Measurements from ENCODE around the gene DYNLT2. TPM values are rescaled to one million over a fixed set of nuclear protein-coding genes. Genes with fewer than 3 reads are reported as not detected.
A peak's percentile ranks its signal among the peaks of the same experiment; 100 is the strongest.
"Not testable (repeated sequence)": the region's sequence is repeated elsewhere in the genome, so short reads cannot be mapped to it uniquely, and the experiment has no call there.

DYNLT2 gene
- polyA plus RNA-seq, 6 donors from 2014 or later: 0.56 to 0.98 (median 0.57) TPM; not detected in 1

- Mint-ChIP-seq H3K9me3 (no peaks in the 10 kb centered on the region), H3K4me3 (no peak overlapping the region), H3K27ac (peak overlapping the region in 1 of 6 donors; percentile 20), H3K4me1 (no peaks in the 10 kb centered on the region), H3K27me3 (no peaks in the 10 kb centered on the region), H3K36me3 (peaks cover 4 to 9% of the 10 kb centered on the region in 2 donors)
- no peak for ATAC-seq (ENCODE audit: low read depth in 2 of 2)
- no peak for DNase-seq
Measured at GRCh38 chr6:169777896-169778295, 26.5 kb upstream of the DYNLT2 start.

DNA sequence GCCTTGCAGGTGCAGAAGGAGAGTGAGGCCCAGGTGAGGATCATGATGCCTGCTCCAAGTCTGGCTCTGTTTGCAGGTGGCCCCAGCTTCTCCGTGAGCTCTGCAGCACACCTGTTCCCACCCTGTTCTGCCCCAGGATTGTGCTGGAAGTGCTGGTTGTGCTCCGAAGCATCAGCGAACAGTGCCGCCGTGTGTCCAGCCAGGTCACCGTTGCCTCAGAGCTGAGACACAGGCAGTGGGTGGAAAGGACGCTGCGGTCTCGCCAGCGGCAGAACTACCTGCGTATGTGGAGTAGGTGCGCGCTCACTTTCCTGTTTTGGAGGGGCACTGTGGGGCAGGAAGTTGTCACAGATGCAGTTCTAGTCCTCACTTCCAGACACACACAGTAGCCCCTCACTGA, 25.0 kb upstream of the DYNLT2 start:
- Mint-ChIP-seq H3K4me3 (no peak overlapping the region), H3K9me3 (no peaks in the 10 kb centered on the region), H3K27me3 (no peaks in the 10 kb centered on the region), H3K36me3 (peaks cover 6 to 15% of the 10 kb centered on the region in 2 donors), H3K4me1 (no peaks in the 10 kb centered on the region), H3K27ac (no peak overlapping the region)
- ATAC-seq (ENCODE audit: low read depth in 2 of 2): no peak
- no peak for DNase-seq

DNA sequence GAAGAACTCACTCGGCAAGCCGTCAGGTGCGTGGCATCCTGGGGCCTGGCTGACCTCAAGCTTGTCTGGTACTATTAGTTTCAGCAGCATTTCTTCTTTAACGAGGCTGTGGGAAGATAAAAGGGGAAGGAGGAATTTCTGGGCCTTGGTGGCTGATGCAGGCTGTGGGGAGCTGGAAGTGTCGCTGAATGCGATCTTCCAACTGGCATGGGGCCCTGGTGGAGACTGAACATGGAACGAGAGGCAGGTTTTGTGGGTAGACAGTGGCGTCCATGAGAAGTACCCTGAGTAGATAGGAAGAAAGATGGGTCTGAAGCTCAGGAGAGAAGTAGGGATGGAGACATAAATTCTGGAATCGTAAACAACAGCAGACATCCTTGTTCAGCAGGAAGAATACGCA, 23.9 kb upstream of the DYNLT2 start:
- ATAC-seq (ENCODE audit: low read depth in 2 of 2) (no peak), DNase-seq (no peak)
- H3K9me3 Mint-ChIP-seq: no peaks in the 10 kb centered on the region
- H3K27ac Mint-ChIP-seq: no peak overlapping the region
- no peaks in the 10 kb centered on the region for H3K4me1 Mint-ChIP-seq
- H3K4me3 Mint-ChIP-seq: no peak overlapping the region
- H3K36me3 Mint-ChIP-seq: peaks cover 6 to 15% of the 10 kb centered on the region in 2 donors
- H3K27me3 Mint-ChIP-seq: no peaks in the 10 kb centered on the region

DNA sequence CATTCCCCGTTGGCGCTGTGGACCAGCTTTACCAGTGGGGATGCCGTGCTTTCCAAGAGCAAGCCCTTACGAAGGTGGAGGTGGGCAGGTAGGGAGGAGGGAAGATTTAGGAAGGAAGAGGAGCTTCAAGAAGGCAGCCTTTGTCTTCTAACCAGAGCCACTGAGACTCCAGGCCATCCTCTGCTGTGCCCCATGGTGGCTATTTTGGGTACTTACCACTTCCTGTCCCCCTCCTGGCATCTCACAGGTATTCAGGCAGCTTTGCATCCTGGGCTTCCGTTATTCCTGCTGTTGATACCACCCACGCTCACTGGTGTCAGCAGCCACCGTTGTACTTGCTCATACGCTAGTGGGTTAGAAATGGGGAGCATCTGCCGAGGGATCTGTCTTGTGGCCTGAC, 23.0 kb upstream of the DYNLT2 start:
- Mint-ChIP-seq H3K36me3 (peaks cover 13 to 15% of the 10 kb centered on the region in 2 donors), H3K9me3 (no peaks in the 10 kb centered on the region), H3K4me3 (no peak overlapping the region), H3K27me3 (no peaks in the 10 kb centered on the region), H3K27ac (no peak overlapping the region), H3K4me1 (no peaks in the 10 kb centered on the region)
- DNase-seq (no peak), ATAC-seq (ENCODE audit: low read depth in 2 of 2) (no peak)

- Mint-ChIP-seq H3K27ac (peak overlapping the region in 1 of 6 donors; percentile 45), H3K4me3 (no peak overlapping the region), H3K9me3 (no peaks in the 10 kb centered on the region), H3K27me3 (no peaks in the 10 kb centered on the region), H3K4me1 (no peaks in the 10 kb centered on the region), H3K36me3 (peaks cover 32 to 38% of the 10 kb centered on the region in 2 donors)
- no peak for ATAC-seq (ENCODE audit: low read depth in 2 of 2)
- no peak for DNase-seq
Measured at GRCh38 chr6:169766921-169767736, 15.8 kb upstream of the DYNLT2 start.

DNA sequence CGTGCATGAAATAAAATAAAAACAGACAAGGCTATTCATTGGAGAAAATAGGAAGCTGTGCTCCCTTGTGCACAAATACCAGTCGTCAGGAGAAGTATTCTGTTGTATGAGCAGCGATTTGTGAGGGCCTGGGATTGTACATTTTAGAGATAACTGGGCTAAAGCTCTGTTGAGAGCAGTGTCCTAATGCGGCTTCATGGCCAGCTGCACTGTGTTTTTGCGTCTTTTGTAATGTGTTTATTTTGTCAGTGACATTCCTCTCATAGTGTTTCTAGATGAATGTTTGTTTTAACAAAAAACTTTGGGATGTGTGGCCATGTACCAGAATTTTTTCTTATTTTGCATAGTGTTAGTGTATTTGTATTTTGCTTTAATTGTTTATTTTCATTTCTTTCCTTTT, 14.9 kb upstream of the DYNLT2 start:
- Mint-ChIP-seq H3K27me3 (no peaks in the 10 kb centered on the region), H3K4me3 (no peak overlapping the region), H3K36me3 (peaks cover 32 to 34% of the 10 kb centered on the region in 2 donors), H3K4me1 (no peaks in the 10 kb centered on the region), H3K27ac (no peak overlapping the region), H3K9me3 (no peaks in the 10 kb centered on the region)
- DNase-seq (no peak), ATAC-seq (ENCODE audit: low read depth in 2 of 2) (no peak)

- H3K36me3 Mint-ChIP-seq: peaks cover 32 to 34% of the 10 kb centered on the region in 2 donors
- DNase-seq: not testable (repeated sequence)
Measured at GRCh38 chr6:169765789-169766188, 14.4 kb upstream of the DYNLT2 start.

DNA sequence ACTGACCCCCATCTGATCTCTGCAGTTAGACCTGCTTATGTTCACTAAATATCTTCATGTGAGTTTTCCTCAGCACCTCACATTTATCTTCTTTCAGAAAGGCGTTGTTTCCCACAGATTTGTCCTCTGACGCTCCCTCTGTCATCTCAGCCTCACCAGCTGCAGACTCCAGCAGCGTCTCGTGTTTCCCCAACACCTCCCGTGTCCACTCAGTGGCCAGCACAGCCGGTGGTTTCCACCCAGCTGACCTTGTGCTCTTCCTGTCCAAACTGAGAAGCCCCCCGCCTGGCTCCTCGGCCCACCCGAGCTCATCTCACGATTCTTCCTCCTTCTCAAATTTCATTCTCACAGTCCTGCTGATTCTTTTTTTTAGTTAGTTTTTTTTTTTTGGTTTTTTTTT, 12.5 kb upstream of the DYNLT2 start:
- Mint-ChIP-seq H3K36me3 (peaks cover 25 to 49% of the 10 kb centered on the region in 2 donors), H3K4me3 (no peak overlapping the region), H3K27me3 (no peaks in the 10 kb centered on the region), H3K27ac (peak overlapping the region in 2 of 6 donors; percentile 67 to 82), H3K9me3 (no peaks in the 10 kb centered on the region), H3K4me1 (no peaks in the 10 kb centered on the region)
- DNase-seq (no peak), ATAC-seq (ENCODE audit: low read depth in 2 of 2) (no peak)

More at GRCh38 chr6:169765789-169766188, 14.4 kb upstream of the DYNLT2 start:
- H3K4me1 Mint-ChIP-seq; ATAC-seq (ENCODE audit: low read depth in 2 of 2); H3K27me3 Mint-ChIP-seq; H3K9me3 Mint-ChIP-seq; H3K27ac Mint-ChIP-seq; H3K4me3 Mint-ChIP-seq: not testable (repeated sequence)

GRCh38 chr6:169763308-169763707, 11.9 kb upstream of the DYNLT2 start:
- H3K27me3 Mint-ChIP-seq: no peaks in the 10 kb centered on the region
- ATAC-seq (ENCODE audit: low read depth in 2 of 2) (no peak), DNase-seq (no peak)
- H3K36me3 Mint-ChIP-seq: peaks cover 31 to 54% of the 10 kb centered on the region in 2 donors
- peak overlapping the region in 1 of 8 donors; percentile 76 for H3K4me3 Mint-ChIP-seq
- H3K9me3 Mint-ChIP-seq: no peaks in the 10 kb centered on the region
- no peaks in the 10 kb centered on the region for H3K4me1 Mint-ChIP-seq
- H3K27ac Mint-ChIP-seq: peak overlapping the region in 2 of 6 donors; percentile 34 to 82

DNA sequence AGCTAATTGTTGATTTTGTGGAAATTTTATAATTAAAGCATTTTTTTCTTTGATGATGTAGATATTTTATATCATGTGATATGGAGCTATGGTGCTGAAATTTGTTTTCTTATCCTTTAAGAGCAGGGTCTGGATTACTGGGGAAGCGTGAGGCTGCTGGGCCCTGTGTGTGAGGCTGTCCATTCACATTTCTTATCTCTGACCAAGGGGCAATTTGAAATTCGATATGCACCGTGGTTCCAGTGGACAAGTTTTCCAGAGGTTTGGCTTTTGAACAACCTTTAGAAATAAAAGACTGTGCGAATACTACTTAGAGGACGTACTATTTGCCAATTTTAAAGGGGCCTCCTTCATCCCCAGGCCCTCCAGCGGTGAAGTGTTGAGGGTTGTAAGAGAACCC, 3.8 kb upstream of the DYNLT2 start:
- Mint-ChIP-seq H3K9me3 (no peaks in the 10 kb centered on the region), H3K36me3 (peaks cover 26 to 27% of the 10 kb centered on the region in 2 donors), H3K27me3 (no peaks in the 10 kb centered on the region), H3K4me1 (peaks cover 16 to 29% (median 23%) of the 10 kb centered on the region in 3 donors), H3K27ac (peak overlapping the region in 2 of 6 donors; percentile 33 to 87), H3K4me3 (peak overlapping the region in 1 of 8 donors; percentile 51)
- ATAC-seq (ENCODE audit: low read depth in 2 of 2): no peak
- DNase-seq: no peak

GRCh38 chr6:169752074-169752623, 777 bp upstream of the DYNLT2 start:
- peak overlapping the region; percentile 87 to 100 (median 96) for H3K27ac Mint-ChIP-seq
- H3K4me1 Mint-ChIP-seq: peaks cover 20 to 36% (median 27%) of the 10 kb centered on the region in 3 donors
- peak overlapping the region; percentile 91 to 100 (median 97) for H3K4me3 Mint-ChIP-seq
- H3K9me3 Mint-ChIP-seq: peaks cover 0 to 4% (median 2%) of the 10 kb centered on the region in 7 donors
- peak in 1 of 2 donors; percentile 24 for ATAC-seq (ENCODE audit: low read depth in 2 of 2)
- DNase-seq: no peak
- H3K27me3 Mint-ChIP-seq: no peaks in the 10 kb centered on the region
- peaks cover 11% of the 10 kb centered on the region in 2 donors for H3K36me3 Mint-ChIP-seq

DNA sequence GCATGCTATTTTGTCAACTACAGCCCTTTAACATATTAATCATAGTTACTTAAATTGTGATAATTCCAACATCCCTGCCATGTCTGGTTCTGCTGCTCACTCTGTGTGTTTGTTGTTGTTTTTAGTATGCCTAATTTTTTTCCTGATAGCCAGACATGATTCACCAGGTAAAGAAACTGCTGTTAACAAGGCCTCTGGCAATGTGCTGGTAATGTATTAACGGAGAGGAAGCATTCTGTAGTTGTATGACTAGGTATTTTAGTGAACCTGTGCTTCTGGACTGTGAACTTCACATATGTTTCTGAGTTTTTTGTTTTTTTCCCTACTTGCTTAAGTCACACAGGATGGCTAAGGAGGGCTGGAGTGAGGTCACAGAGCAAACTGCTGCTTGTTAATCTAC, 4.8 kb downstream of the DYNLT2 start:
- ATAC-seq (ENCODE audit: low read depth in 2 of 2) (no peak), DNase-seq (no peak)
- Mint-ChIP-seq H3K4me3 (no peak overlapping the region), H3K27me3 (no peaks in the 10 kb centered on the region), H3K4me1 (peaks cover 13 to 21% (median 14%) of the 10 kb centered on the region in 3 donors), H3K36me3 (peaks cover 5 to 22% of the 10 kb centered on the region in 2 donors), H3K9me3 (peaks cover 0 to 22% (median 7%) of the 10 kb centered on the region in 7 donors), H3K27ac (peak overlapping the region in 1 of 6 donors; percentile 69)

DNA sequence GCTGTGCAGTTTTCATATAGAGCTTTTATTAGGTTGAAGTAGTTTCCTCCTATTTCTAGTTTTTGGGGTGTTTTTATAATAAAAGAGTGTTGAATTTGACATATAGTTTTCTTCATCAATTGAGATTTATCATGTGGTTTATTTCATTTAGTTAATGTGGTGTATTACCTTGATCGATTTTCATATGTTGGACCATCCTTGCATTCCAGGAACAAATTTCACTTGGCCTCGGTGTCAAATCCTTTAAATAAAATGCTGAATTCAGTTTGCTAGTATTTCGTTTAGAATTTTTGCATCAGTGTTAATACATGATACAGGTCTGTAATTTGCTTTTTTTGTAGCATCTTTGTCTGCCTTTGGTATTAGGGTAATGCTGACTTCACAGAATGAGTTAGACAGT, 6.0 kb downstream of the DYNLT2 start:
- Mint-ChIP-seq H3K4me3 (no peak overlapping the region), H3K9me3 (peaks cover 0 to 22% (median 7%) of the 10 kb centered on the region in 7 donors), H3K4me1 (peaks cover 5 to 9% (median 6%) of the 10 kb centered on the region in 3 donors), H3K27me3 (no peaks in the 10 kb centered on the region), H3K36me3 (peaks cover 5 to 16% of the 10 kb centered on the region in 2 donors), H3K27ac (no peak overlapping the region)
- no peak for DNase-seq
- ATAC-seq (ENCODE audit: low read depth in 2 of 2): no peak

DNA sequence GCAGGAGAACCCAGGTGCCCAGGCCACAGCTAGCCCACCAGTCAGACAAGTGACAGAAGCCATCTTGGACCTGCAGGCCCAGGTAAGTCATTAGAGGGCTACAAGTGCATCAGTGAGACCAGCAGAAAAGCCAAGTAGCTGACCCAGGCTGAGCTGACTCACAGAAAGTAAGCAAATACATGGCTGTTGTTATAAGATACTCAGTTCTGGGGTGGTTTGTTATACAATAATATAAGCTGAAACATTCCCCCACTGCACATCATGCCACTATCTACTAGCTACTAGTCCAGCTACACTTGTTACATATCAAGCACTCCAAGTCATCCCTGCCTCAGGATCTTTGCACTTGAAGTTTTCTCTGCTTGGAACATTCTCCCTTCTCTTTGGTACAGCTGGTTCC, 10.0 kb downstream of the DYNLT2 start:
- no peak for ATAC-seq (ENCODE audit: low read depth in 2 of 2)
- Mint-ChIP-seq H3K36me3 (peaks cover 0 to 3% of the 10 kb centered on the region in 2 donors), H3K9me3 (peaks cover 0 to 13% (median 4%) of the 10 kb centered on the region in 7 donors), H3K27ac (peak overlapping the region in 1 of 6 donors; percentile 10), H3K27me3 (peaks cover 5 to 13% (median 11%) of the 10 kb centered on the region in 3 donors), H3K4me1 (no peaks in the 10 kb centered on the region), H3K4me3 (no peak overlapping the region)
- DNase-seq: no peak

Data from naive B cell (primary cell).